NCI-H524 treated with DMSO at 0.1 percent for 48 hours (cell line): Measurements from ENCODE around the gene GRHL3.
"Not testable (repeated sequence)": the region's sequence is repeated elsewhere in the genome, so short reads cannot be mapped to it uniquely, and the experiment has no call there.

Experiments used
- DNase-seq: peaks from one replicate; lab custom pipeline; 2025; lab: John Stamatoyannopoulos, UW

GRHL3 gene

DNA sequence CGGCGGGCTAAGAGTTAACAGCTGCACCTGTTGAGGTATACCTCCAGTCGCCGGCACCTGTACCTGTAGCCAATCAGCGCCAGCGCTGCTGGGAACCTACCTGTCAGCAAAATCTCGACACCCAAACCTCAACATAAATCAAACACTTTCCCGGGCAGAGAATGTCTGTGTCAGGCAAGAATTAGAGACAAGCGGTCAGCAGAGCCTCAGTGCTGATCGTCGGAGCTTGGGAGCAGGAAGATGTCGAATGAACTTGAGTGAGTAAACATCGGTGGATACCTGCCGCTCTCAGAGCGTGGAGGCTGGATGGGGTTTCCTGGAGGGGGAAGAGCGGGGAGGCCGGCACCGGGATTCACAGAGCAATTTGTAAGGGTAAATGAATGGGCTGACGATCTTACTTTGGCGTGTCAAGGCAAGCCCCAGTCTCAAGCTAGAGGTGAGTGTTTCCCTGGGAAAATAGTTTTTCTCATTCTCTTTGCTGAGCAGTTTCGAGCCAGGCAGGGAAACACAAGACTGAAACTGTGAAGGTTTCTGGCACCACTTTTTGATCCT, at the start of gene GRHL3:
TSS of gene GRHL3 (plus strand) at position 46 of the 552 bp plus-strand sequence. CDS start at position 241, 195 bp downstream.
- no peak for DNase-seq

- DNase-seq, result not testable (repeated sequence)
These were observed 44.7 kb upstream of the GRHL3 start for GRCh38 chr1:24274203-24275103.

GRCh38 chr1:24275104-24275410, 44.1 kb upstream of the GRHL3 start:
- no peak for DNase-seq

GRCh38 chr1:24275510-24275909, 43.6 kb upstream of the GRHL3 start:
- no peak for DNase-seq

DNA sequence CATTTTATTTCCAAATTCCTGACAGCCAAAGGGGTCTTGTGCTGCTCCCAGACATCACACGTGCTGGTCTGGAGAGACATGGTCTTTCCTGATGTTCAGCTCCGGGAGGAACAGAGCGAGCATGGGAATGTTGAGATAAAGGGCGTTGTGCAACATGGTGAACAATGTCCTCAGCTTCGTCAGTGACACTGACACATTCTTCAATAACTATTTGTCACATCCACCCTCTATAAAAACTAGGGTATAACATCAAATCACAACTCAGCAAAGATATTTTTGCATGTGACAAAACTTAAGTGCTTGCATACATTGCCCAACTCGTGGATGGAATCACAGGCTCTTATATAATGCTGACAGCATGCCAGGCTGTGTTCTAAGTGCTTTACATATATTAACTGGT, 42.4 kb upstream of the GRHL3 start:
- no peak for DNase-seq

DNA sequence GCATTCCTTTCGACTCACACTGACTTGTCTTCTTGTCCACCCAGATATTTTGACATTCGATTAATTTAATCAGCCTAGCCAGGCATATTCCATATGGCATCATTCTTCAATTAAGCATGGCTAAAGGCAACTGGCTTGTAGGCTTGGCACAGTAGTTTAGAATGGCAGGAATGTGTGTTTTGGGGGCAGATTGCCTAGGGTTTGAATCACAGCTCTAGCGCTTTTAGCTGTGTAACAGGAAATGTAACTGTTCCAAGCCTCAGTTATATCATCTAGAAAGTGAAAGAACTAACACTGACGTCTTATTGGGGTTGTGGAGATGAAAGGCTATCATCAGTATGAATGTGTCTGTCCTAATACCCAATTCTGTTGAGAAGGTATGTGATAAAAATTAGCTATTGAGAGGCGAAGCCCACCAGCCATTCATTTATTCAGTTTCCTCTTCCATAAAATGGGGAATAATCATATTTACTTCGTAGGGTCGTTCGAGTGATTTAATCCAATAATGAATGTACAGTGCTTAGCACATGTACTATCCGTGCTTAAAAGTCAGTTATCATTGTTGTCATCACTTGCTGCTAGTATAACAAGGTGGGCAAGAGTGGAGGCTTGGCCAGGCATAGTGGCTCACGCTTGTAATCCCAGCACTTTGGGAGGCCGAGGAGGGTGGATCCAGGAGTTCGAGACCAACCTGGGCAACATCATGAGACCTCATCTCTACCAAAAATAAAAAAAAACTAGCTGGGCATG, 41.6 kb upstream of the GRHL3 start:
- DNase-seq, result no peak

DNA sequence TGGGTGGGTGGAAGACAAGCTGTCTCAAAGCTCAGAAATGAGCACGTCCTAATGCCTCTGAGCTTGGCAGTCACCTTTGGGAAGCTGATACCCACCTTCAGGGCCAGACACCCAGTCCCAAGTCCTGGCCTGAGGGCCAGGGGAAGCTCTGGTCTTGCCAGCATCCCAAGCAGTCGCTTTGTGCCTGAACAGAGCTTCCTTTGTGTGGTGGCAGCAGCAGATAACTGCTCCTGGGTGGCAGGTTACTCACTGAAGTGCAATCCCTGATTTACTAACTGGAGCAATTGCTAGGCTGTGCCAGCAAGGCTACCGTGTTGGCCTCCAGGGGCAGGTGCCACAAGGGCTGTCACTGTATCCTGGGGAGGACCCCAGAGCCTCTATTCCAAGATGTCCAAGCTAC, 40.4 kb upstream of the GRHL3 start:
- no peak for DNase-seq

DNA sequence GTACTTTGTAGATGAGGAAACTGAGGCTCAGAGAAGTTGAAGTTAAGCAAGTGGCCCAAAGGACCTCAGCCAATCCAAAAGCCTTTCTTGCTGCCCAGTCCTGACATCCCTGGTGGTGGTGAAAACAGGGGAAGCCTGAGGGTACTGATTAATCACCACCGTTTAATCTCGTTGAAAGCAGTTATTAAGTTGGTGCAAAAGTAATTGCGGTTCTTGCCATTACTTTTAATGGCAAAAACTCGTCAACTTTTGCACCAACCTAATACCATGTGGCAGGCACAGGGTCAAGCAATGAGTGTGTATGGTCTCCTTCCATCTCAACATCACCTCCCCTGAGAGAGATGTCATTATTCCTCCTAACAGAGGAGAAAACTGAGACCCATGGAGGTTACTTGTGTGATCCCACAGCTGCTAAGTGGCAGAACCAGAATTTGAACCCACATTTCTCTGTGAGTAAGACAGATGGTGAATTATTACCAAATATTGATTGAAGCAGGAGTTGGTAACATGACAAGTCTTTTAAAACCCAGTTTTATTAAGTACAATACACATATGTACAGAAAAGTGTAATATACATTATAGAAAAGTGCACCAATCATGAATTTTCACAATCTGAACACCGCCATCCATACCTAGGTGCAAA, 39.4 kb upstream of the GRHL3 start:
- no peak for DNase-seq

DNA sequence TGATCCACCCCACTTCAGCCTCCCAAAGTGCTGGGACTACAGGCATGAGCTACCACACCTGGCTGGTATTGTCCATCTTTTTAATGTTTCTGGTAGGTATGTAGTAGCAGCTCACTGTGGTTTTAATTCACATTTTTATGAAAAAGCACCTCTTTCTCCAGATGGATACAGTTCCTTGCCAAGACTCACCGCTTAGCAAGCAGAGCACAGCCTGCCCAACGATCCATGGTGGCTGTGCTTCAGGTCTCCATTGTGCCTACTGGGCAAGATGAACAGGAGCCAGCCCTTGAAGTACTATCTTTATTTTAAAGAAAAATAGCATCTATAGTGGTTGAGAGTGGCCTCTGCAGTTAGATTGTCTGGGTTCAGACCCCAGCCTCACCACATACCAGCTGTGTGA, 37.6 kb upstream of the GRHL3 start:
- DNase-seq, result no peak

DNA sequence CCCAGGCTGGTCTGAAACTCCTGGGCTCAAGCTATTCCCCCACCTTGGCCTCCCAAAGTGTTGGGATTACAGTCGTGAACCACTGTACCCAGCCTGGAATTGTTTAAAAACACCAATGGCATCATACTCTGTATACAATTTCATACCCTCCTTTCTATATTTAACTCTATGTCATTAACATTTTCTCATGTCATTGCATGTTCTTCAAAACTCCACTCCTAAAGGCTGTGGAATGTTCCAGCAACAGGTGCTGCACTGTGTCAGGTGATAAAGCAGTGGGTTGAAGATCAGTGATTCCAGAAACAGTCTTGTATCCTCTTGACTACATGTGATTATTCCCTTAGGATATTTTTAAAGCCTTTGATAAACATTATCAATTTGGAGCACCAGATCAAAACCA, 36.7 kb upstream of the GRHL3 start:
- DNase-seq, result no peak

- no peak for DNase-seq
These were observed 35.6 kb upstream of the GRHL3 start for GRCh38 chr1:24283326-24284155.

- DNase-seq, result no peak
These were observed 35.0 kb upstream of the GRHL3 start for GRCh38 chr1:24284156-24284471.

DNA sequence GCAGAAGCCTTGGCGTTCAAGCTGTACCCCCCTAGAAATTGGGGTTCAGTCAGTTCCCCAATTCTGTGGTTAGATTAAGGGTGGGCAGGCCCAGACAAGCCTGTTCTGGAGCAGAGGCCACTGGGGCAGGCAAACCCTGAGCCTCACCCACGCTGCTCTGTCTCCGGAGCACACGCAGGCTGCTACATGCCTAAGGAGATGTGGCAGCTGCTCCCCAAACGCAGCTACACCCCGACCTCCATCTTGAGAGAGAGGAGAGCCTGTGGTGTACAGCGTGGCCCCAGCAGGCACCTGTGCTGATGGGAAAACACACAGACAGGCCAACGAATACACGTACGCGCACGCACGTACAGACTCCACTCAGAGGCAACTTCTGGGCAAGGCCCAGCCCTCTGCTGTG, 33.9 kb upstream of the GRHL3 start:
- DNase-seq, result no peak

DNA sequence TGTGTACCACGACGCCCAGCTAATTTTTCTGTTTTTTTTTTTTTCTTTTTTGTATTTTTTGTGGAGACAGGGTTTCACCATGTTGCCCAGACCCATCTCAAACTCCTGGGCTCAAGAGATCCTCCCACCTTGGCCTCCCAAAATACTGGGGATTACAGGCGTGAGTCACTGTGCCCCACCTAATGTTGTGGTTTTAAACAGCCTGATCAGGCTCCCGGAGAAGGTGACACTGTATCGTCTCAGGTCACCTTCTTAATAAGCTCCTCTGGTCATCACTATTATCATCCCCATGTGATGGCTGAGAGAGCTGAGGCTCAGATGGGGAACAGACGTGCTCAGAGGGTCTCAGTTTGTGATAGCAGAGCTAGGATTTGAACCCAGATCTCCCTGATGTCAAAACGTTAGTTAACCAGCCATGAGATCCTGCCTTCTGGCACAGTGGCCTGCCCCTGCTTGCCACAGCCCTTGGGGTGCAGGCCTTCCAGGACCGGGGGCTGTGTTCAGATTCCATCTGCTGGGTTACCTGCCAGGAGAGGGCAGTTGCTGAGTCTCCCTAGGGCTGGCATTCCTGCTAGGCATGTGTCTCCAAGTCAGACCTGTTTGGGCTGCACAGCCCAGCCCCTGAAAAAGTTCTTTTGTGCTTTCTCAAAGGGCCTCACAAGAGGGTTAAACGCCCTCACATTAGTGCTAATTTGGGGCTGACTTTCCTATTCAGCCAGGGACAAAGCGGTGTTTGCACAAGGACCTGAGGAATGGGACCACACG, 32.7 kb upstream of the GRHL3 start:
- DNase-seq, result no peak

DNA sequence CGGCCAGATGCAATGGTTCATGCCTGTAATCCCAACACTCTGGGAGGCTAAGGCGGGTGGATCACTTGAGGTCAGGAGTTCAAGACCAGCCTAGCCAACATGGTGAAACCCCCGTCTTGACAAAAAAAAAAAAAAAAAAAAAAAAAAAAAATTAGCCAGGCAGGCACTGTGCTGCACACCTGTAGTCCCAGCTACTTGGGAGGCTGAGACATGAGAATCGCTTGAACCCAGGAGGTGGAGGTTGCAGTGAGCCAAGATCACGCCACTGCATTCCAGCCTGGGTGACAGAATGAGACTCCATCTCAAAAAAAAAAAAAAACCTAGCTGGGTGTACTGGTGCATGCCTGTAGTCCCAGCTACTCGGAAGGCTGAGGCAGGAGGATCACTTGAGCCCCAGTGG, 31.4 kb upstream of the GRHL3 start:
- not testable (repeated sequence) for DNase-seq

GRCh38 chr1:24288479-24288878, 30.7 kb upstream of the GRHL3 start:
- no peak for DNase-seq

DNA sequence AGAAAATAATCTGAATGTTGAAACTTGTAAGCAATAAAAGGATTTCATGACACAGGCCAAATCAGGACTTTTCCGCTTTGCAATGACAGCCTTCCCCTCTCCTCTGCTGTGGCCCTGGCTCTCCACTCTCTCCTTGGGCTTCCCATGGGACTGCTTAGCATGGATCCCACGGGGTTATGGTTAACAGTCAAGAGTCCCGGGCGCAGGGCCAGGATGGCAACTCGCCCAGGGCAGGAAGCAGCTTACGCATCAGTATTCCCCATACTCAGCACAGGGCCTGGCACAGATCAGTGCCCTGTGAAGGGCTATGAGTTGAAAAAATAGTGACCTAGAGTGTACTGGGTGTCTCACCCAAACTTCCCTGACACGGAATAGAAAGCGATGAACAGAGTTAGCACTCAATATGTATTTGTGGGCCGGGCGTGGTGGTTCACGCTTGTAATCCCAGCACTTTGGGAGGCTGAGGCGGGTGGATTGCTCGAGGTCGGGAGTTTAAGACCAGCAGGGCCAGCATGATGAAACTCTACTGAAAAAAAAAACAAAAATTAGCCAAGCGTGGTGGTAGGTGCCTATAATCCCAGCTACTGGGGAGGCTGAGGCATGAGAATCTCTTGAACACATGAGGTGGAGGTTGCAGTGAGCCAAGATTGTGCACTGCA, 29.1 kb upstream of the GRHL3 start:
- peak; percentile 48 for DNase-seq

DNA sequence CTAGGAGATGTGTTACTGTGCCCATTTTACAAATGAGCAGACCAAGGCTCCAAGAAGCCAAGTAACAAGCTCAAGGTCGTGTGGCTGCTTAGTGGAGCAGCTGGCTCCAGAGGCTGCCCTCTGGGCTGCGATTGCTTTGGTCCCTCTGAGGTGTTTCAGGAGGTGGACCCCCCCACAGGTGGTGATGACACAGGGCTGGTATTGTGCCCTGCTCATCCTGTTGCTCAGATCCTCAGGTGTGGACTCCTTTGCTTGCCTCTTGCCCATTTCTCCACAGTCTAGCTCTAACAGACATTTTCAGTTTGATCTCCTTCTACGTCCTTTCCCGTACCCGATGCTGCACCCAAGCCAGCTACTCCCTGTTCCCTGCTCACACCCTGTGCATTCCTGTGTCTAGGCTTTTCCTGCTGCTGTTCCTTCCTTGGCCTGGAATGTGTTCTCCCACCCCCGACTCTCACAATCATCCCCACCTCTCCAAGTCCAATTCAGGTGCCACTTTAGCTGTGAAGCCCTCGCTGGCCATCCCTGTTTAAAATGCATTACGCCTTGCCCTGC, 28.1 kb upstream of the GRHL3 start:
- no peak for DNase-seq

- no peak for DNase-seq
These were observed 27.1 kb upstream of the GRHL3 start for GRCh38 chr1:24292103-24292502.

GRCh38 chr1:24292887-24293286, 26.3 kb upstream of the GRHL3 start:
- DNase-seq, result no peak
